Measurements from ENCODE around the gene IQSEC1.
"Not testable (repeated sequence)": the region's sequence is repeated elsewhere in the genome, so short reads cannot be mapped to it uniquely, and the experiment has no call there.

Gene IQSEC1

DNA sequence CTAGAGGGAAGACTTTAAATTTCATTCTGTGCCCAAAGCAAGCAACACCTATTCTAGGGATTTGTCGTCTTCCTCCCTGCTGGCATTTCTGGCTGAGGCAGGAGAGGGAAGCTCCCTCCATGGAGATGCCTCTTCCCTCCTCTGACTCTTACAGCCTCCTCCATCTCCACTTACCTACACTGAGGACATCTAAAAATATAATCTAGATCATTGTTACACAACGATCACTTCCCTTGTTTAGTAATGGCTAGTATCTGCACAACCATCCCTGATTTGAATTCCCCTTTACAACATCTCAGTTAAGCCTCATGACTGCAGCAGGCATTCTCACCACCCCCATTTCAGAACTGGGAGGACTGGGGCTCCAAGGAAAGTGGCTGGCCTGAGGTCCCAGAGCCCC, 219.4 kb downstream of the IQSEC1 start:
- DNase-seq: not testable (repeated sequence)

DNA sequence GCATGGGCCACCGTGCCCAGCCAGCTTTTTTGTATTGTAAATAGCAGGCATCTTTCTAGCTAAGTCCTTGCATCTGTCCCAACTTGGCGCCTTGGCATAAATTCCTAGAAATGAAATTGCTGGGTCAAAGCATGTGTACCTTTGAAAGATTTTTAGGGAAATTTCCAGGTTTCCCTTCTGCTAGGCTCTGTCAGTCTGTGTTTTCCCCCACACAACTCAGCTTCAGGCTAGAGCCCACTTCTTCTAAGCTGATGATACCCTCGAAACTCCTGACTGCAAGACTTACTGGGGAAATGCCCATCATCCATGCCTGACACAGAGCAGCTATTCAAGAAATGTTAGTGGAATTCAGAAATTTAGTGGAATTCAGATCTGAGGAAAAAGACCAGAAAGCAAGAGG, 221.0 kb downstream of the IQSEC1 start:
- no peak for DNase-seq
